ENCODE measurements around the gene LRRC27. TPM values are rescaled to one million over a fixed set of nuclear protein-coding genes. Genes with fewer than 3 reads are reported as not detected.
A peak's percentile ranks its signal among the peaks of the same experiment; 100 is the strongest.

LRRC27 gene
- total and polyA plus RNA-seq, 2 donors (not counting 1 experiment from before 2014, with no cell fraction given): 4.1 to 11.7 TPM

- Histone ChIP-seq H3K4me1 (ENCODE audit: control insufficient read depth, extremely low read depth, insufficient read depth, low read length) (peaks cover 16% of the 10 kb centered on the region), H3K27me3 (ENCODE audit: control insufficient read depth, insufficient read depth, low read length) (no peaks in the 10 kb centered on the region), H3K4me2 (ENCODE audit: extremely low read depth, insufficient read depth, low read length) (no peak overlapping the region), H3K79me2 (ENCODE audit: control insufficient read depth, insufficient read depth, low read length) (peaks cover 26% of the 10 kb centered on the region), H3K36me3 (ENCODE audit: control insufficient read depth, insufficient read depth, low read length) (peaks cover 6% of the 10 kb centered on the region), H2AFZ (ENCODE audit: low read length) (no peak overlapping the region), H3K4me3 (replicated peaks in 1 of 4; ENCODE audit: control extremely low read depth in 1 of 4, insufficient read depth in 1 of 4, low read depth in 3 of 4, low read length in 4 of 4) (no peak overlapping the region), H3K9me3 (ENCODE audit: control insufficient read depth, insufficient read depth, low read depth, low read length) (no peaks in the 10 kb centered on the region), H3K9ac (ENCODE audit: insufficient read depth, low read length) (no peak overlapping the region), H4K20me1 (ENCODE audit: control insufficient read depth, extremely low read depth, insufficient read depth, low read length) (no peaks in the 10 kb centered on the region), H3K27ac (ENCODE audit: insufficient read depth, low read length) (no peak overlapping the region)
- DNase-seq (ENCODE audit: low read depth in 2 of 2): peak in 1 of 2 donors; percentile 53
- TF ChIP-seq EZH2 (IDR thresholded peaks at IDR 0.05; ENCODE audit: low read length, missing control alignments): no peak
- TF ChIP-seq, protein P1, sequence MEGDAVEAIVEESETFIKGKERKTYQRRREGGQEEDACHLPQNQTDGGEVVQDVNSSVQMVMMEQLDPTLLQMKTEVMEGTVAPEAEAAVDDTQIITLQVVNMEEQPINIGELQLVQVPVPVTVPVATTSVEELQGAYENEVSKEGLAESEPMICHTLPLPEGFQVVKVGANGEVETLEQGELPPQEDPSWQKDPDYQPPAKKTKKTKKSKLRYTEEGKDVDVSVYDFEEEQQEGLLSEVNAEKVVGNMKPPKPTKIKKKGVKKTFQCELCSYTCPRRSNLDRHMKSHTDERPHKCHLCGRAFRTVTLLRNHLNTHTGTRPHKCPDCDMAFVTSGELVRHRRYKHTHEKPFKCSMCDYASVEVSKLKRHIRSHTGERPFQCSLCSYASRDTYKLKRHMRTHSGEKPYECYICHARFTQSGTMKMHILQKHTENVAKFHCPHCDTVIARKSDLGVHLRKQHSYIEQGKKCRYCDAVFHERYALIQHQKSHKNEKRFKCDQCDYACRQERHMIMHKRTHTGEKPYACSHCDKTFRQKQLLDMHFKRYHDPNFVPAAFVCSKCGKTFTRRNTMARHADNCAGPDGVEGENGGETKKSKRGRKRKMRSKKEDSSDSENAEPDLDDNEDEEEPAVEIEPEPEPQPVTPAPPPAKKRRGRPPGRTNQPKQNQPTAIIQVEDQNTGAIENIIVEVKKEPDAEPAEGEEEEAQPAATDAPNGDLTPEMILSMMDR (conservative IDR thresholded peaks at IDR 0.05 in 1 of 2, IDR thresholded peaks at IDR 0.05 in 1 of 2; ENCODE audit: low read depth in 1 of 2, low read length in 2 of 2): no peak
Measured at GRCh38 chr10:132324186-132324585, 7.8 kb upstream of the LRRC27 start.

DNA sequence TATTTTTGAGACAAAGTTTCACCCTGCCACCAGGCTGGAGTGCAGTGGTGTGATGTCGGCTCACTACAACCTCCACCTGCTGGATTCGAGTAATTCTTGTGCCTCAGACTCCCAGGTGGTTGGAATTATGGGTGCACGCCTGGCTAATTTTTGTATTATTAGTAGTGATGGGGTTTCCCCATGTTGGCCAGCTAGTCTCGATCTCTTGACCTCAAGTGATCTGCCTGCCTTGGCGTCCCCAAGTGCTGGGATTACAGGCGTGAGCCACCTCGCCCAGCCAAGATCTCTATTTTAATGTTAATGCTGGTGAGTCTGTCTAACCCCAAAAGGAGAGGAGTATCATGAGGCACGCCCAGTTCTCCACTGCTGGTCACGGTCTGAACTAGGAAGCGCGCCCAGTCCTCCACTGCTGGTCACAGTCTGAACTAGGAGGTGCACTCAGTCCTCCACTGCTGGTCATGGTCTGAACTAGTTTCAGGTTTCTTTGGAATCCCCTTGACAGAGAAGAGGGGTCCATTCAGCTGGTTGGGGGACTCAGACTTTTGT, 5.6 kb upstream of the LRRC27 start:
- H3K79me2 ChIP-seq (ENCODE audit: control insufficient read depth, insufficient read depth, low read length): peaks cover 47% of the 10 kb centered on the region
- no peaks in the 10 kb centered on the region for H3K27me3 ChIP-seq (ENCODE audit: control insufficient read depth, insufficient read depth, low read length)
- H4K20me1 ChIP-seq (ENCODE audit: control insufficient read depth, extremely low read depth, insufficient read depth, low read length): no peaks in the 10 kb centered on the region
- no peak overlapping the region for H2AFZ ChIP-seq (ENCODE audit: low read length)
- H3K9ac ChIP-seq (ENCODE audit: insufficient read depth, low read length): no peak overlapping the region
- no peak overlapping the region for H3K27ac ChIP-seq (ENCODE audit: insufficient read depth, low read length)
- H3K36me3 ChIP-seq (ENCODE audit: control insufficient read depth, insufficient read depth, low read length): peaks cover 8% of the 10 kb centered on the region
- peaks cover 2% of the 10 kb centered on the region for H3K4me1 ChIP-seq (ENCODE audit: control insufficient read depth, extremely low read depth, insufficient read depth, low read length)
- no peak overlapping the region for H3K4me2 ChIP-seq (ENCODE audit: extremely low read depth, insufficient read depth, low read length)
- H3K4me3 ChIP-seq (replicated peaks in 1 of 4; ENCODE audit: control extremely low read depth in 1 of 4, insufficient read depth in 1 of 4, low read depth in 3 of 4, low read length in 4 of 4): no peak overlapping the region
- no peak for TF ChIP-seq EZH2 (IDR thresholded peaks at IDR 0.05; ENCODE audit: low read length, missing control alignments)
- TF ChIP-seq, protein P1 (conservative IDR thresholded peaks at IDR 0.05 in 1 of 2, IDR thresholded peaks at IDR 0.05 in 1 of 2; ENCODE audit: low read depth in 1 of 2, low read length in 2 of 2): no peak
- no peaks in the 10 kb centered on the region for H3K9me3 ChIP-seq (ENCODE audit: control insufficient read depth, insufficient read depth, low read depth, low read length)
- no peak for DNase-seq (ENCODE audit: low read depth in 2 of 2)

DNA sequence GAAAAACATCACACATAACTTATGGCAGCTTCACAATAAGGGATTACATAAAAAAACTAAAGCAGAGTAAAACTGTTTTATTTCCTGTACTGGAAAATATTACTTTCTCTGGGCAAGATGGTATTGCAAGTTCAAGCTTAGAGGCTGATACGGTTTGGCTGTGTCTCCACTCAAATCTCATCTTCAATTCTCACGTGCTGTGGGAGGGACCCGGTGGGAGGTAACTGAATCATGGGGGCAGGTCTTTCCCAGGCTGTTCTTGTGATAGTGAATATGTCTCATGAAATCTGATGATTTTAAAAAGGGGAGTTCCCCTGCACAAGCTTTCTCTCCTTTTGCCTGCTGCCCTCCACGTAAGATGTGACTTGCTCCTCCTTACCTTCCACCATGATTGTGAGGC, 5.1 kb upstream of the LRRC27 start:
- no peaks in the 10 kb centered on the region for H3K27me3 ChIP-seq (ENCODE audit: control insufficient read depth, insufficient read depth, low read length)
- peaks cover 2% of the 10 kb centered on the region for H3K4me1 ChIP-seq (ENCODE audit: control insufficient read depth, extremely low read depth, insufficient read depth, low read length)
- no peaks in the 10 kb centered on the region for H4K20me1 ChIP-seq (ENCODE audit: control insufficient read depth, extremely low read depth, insufficient read depth, low read length)
- H2AFZ ChIP-seq (ENCODE audit: low read length): no peak overlapping the region
- DNase-seq (ENCODE audit: low read depth in 2 of 2): no peak
- peaks cover 49% of the 10 kb centered on the region for H3K79me2 ChIP-seq (ENCODE audit: control insufficient read depth, insufficient read depth, low read length)
- no peak overlapping the region for H3K9ac ChIP-seq (ENCODE audit: insufficient read depth, low read length)
- H3K4me3 ChIP-seq (replicated peaks in 1 of 4; ENCODE audit: control extremely low read depth in 1 of 4, insufficient read depth in 1 of 4, low read depth in 3 of 4, low read length in 4 of 4): no peak overlapping the region
- peaks cover 6% of the 10 kb centered on the region for H3K36me3 ChIP-seq (ENCODE audit: control insufficient read depth, insufficient read depth, low read length)
- H3K4me2 ChIP-seq (ENCODE audit: extremely low read depth, insufficient read depth, low read length): no peak overlapping the region
- H3K27ac ChIP-seq (ENCODE audit: insufficient read depth, low read length): no peak overlapping the region
- no peaks in the 10 kb centered on the region for H3K9me3 ChIP-seq (ENCODE audit: control insufficient read depth, insufficient read depth, low read depth, low read length)
- TF ChIP-seq, protein P1 (conservative IDR thresholded peaks at IDR 0.05 in 1 of 2, IDR thresholded peaks at IDR 0.05 in 1 of 2; ENCODE audit: low read depth in 1 of 2, low read length in 2 of 2): no peak
- TF ChIP-seq EZH2 (IDR thresholded peaks at IDR 0.05; ENCODE audit: low read length, missing control alignments): no peak
